Right lobe of liver (tissue), 6 donors: ENCODE results near the gene CLSTN1. TPM values are rescaled to one million over a fixed set of nuclear protein-coding genes. Genes with fewer than 3 reads are reported as not detected.
"Not testable (repeated sequence)": the region's sequence is repeated elsewhere in the genome, so short reads cannot be mapped to it uniquely, and the experiment has no call there.

Experiments used
- ATAC-seq, 4 donors: fragments of 200-7000 bp; cut with Tn5 transposase; one replicate each; pipeline ENCODE4 v1.9.1; 2020; ENCODE audit warnings: mild to moderate bottlenecking in 4 of 4, moderate library complexity in 4 of 4
- DNase-seq, 3 donors: peaks; one replicate each; pipeline ENCODE4 v3.0.0-alpha.2; 2020
- H3K27ac ChIP-seq, 3 donors: fragments of 200-600 bp; one replicate each; pipeline ENCODE4 v1.8.0; 2022
- H3K27me3 ChIP-seq, 2 donors: fragments of 200-600 bp; one replicate each; pipeline ENCODE4 v1.8.0; 2022
- H3K36me3 ChIP-seq, 4 donors: fragments of 200-600 bp; sonication (generic) in 1 of 4; one replicate each; pipeline versions ENCODE4 v1.5.1 to v1.8.0; 2017 to 2022; ENCODE audit warnings: control low read depth in 1 of 4
- H3K4me1 ChIP-seq, 4 donors: fragments of 200-600 bp; sonication (generic) in 1 of 4; one replicate each; pipeline versions ENCODE4 v1.5.1 to v1.8.0; 2017 to 2022; ENCODE audit warnings: control low read depth in 1 of 4
- H3K4me3 ChIP-seq, 3 donors: fragments of 200-600 bp; one replicate each; pipeline ENCODE4 v1.8.0; 2022
- H3K9me3 ChIP-seq, 4 donors: fragments of 200-600 bp; sonication (generic) in 1 of 4; one replicate each; pipeline versions ENCODE4 v1.5.1 to v1.8.0; 2017 to 2022; ENCODE audit warnings: control low read depth in 1 of 4
- POLR2A ChIP-seq: fragments of 450-650 bp; IDR thresholded peaks from one replicate; pipeline ENCODE4 v1.6.1; 2017; ENCODE audit warnings: antibody characterized with exemption, mild to moderate bottlenecking
- WGBS: methylation state at CpG from one replicate; pipeline ENCODE4 v1.1.6; 2018; ENCODE audit warnings: low coverage, low lambda C conversion rate; ENCODE audit not compliant: insufficient coverage; ENCODE audit errors: missing lambda C conversion rate; 5-methylcytosine and 5-hydroxymethylcytosine counted together
- intact Hi-C, 2 donors: fragments of 100-400 bp; cut with DNase I; formaldehyde crosslinking; loops; one replicate each; pipeline versions ENCODE4 v1.11.2 to v1.14.1; 2022
- total RNA-seq, 6 experiments: library from RNA; depleted of rRNA in 2 of 6; stranded (reverse); fragments of >200 nt in 2 of 6; fragmentation: NEBNext Ultra II Directional in 3 of 6; extraction: Animal tissue kit (Norgen Biotek cat#: 25700) in 3 of 6; gene quantifications; one replicate each; pipeline versions ENCODE4 v1.1.0 to v1.2.4, GENCODE V29; 2016 to 2023
- TF ChIP-seq, protein P1 (sequence below), 4 donors: fragments of 200-600 bp in 3 of 4; fragments of 450-650 bp in 1 of 4; IDR thresholded peaks; one replicate each; pipeline versions ENCODE4 v1.5.1 to v1.8.0; 2016 to 2022; ENCODE audit warnings: antibody characterized with exemption in 4 of 4, mild to moderate bottlenecking in 2 of 4
- donor health status: DM: no; HTN: yes; CAD: no.
- donor health status: DM: no; HTN: no; CAD: no.
- donor health status: DM: no; HTN: no; CAD: no.
- donor health status: DM: no; HTN: yes; CAD: no.
- donor health status: DM: no; HTN: yes; CAD: no.

CLSTN1 gene
- total RNA-seq, 6 experiments from 2014 or later = 4.4 to 9.9 (median 8.3) TPM

DNA sequence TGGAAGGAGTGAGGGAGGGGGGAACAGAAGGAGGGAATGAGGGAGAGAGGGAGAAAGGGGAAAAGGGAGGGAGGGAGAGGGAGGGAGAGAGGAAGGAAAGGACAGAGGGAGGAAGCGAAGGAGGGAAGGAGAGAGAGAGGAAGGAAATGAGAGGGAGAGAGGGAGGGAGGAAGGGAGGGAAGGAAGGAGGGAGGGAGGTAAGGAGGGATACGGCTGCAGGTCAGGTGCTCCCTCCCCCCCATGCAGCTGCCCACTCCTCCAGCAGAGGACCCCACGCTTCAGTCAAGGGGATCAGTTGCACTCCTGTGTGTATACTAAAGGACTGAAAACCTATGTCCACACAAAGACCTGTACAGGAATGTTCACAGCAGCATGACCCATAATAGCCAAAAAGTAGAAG is 54.8 kb downstream of the CLSTN1 start:
- no peaks in the 10 kb centered on the region for H3K4me1 ChIP-seq
- H3K27me3 ChIP-seq = no peaks in the 10 kb centered on the region
- H3K4me3 ChIP-seq = no peak overlapping the region
- H3K9me3 ChIP-seq = no peaks in the 10 kb centered on the region
- ATAC-seq (no peak), DNase-seq (no peak)
- no peaks in the 10 kb centered on the region for H3K36me3 ChIP-seq
- TF ChIP-seq, protein P1, sequence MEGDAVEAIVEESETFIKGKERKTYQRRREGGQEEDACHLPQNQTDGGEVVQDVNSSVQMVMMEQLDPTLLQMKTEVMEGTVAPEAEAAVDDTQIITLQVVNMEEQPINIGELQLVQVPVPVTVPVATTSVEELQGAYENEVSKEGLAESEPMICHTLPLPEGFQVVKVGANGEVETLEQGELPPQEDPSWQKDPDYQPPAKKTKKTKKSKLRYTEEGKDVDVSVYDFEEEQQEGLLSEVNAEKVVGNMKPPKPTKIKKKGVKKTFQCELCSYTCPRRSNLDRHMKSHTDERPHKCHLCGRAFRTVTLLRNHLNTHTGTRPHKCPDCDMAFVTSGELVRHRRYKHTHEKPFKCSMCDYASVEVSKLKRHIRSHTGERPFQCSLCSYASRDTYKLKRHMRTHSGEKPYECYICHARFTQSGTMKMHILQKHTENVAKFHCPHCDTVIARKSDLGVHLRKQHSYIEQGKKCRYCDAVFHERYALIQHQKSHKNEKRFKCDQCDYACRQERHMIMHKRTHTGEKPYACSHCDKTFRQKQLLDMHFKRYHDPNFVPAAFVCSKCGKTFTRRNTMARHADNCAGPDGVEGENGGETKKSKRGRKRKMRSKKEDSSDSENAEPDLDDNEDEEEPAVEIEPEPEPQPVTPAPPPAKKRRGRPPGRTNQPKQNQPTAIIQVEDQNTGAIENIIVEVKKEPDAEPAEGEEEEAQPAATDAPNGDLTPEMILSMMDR (IDR thresholded peaks at IDR 0.05) = no peak
- no peak for TF ChIP-seq POLR2A
- intact Hi-C loops = no loop called here
- WGBS = 39% methylated on average over 3 of the region's 3 CpGs
- H3K27ac ChIP-seq = no peak overlapping the region

DNA sequence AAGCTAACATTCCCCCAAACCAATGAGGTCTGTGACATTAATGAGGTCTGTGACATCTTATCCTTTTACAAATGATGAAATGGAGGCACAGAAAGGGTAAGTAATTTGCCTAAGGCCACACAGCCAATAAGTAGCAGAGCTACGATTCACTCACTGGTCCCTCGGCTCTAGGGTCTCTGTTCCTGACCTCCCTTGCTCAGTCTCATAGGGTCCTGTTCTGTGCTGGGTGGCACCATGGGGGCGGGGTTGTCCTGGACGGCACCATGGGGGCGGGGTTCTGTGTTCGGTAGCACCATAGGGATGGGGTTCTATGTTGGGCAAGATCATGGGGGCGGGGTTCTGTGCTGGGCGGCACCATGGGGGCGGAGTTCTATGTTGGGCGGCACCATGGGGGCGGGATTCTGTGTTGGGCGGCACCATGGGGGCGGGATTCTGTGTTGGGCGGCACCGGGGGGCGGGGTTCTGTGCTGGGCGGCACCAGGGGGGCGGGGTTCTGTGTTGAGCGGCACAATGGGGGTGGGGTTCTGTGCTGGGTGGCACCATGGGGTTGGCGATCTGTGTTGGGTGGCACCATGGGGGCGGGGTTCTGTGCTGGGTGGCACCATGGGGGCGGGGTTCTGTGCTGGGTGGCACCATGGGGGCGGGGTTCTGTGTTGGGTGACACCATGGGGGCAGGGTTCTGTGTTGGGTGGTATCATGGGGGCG is 55.6 kb downstream of the CLSTN1 start:
- TF ChIP-seq, protein P1 (IDR thresholded peaks at IDR 0.05) = no peak
- Histone ChIP-seq H3K27me3 (no peaks in the 10 kb centered on the region), H3K36me3 (no peaks in the 10 kb centered on the region), H3K4me1 (no peaks in the 10 kb centered on the region), H3K4me3 (no peak overlapping the region), H3K27ac (no peak overlapping the region), H3K9me3 (no peaks in the 10 kb centered on the region)
- 93% methylated on average over 12 of the region's 24 CpGs for WGBS
- DNase-seq (no peak), ATAC-seq (no peak)
- intact Hi-C loops = no loop called here

DNA sequence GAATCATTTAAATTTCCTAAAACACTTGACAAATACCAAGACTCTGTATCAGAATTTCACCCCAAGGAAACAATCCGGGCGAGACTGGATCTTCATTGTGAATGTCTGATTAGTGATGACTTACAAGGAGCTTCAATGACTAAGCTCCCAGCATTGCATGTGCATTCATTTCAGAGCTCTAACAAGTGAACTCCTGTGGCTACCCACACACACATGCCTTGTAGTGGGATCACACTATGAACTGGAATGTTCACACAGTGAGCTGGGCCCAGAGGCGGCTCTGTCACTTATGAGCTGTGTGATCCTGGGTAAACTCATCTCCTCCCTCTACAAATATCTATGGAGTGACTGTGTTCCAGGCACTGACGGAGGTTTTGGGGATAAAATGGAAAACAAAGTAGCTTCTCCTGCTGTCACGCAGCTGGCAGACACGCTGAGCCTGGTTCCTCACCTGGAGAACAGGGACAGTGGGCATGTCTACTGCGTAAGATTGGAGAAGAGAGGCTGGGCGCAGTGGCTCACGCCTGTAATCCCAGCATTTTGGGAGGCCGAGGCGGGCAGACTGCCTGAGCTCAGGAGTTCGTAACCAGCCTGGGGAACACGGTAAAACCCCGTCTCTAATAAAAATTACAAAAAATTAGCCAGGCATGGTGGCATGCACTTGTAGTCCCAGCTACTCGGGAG is 56.9 kb downstream of the CLSTN1 start:
- Histone ChIP-seq H3K27ac (no peak overlapping the region), H3K4me3 (no peak overlapping the region), H3K4me1 (no peaks in the 10 kb centered on the region), H3K9me3 (no peaks in the 10 kb centered on the region), H3K36me3 (no peaks in the 10 kb centered on the region), H3K27me3 (no peaks in the 10 kb centered on the region)
- intact Hi-C loops = no loop called here
- WGBS = 97% methylated on average over 6 of the region's 15 CpGs
- DNase-seq (no peak), ATAC-seq (no peak)
- TF ChIP-seq POLR2A = no peak

DNA sequence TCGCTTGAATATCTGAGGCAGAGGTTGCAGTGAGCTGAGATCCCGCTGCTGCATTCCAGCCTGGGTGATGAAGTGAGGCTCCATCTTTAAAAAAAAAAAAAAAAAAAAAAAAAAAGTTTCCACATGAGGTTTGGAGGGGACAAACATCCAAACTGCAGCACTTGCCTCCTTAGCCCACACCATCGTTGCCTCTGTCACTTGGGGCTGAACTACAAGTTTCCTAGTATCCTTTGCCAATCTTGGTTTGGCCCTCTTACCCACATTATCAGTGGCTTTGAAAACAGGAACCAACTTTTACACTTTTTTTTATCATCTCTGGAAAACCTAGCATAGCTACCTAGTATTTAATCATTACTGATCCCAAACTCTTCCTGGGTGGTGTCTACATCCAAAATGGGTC is 59.2 kb downstream of the CLSTN1 start:
- no peak for ATAC-seq
- H3K27me3 ChIP-seq = no peaks in the 10 kb centered on the region
- no peak overlapping the region for H3K27ac ChIP-seq
- H3K36me3 ChIP-seq = no peaks in the 10 kb centered on the region
- TF ChIP-seq, protein P1 (IDR thresholded peaks at IDR 0.05) = no peak
- no peak for TF ChIP-seq POLR2A
- H3K4me3 ChIP-seq = no peak overlapping the region
- WGBS = 40% methylated on average over 1 of the region's 3 CpGs
- no peak for DNase-seq
- H3K4me1 ChIP-seq = peaks cover 0 to 8% (median 4%) of the 10 kb centered on the region in 4 donors
- intact Hi-C loops = no loop called here
- no peaks in the 10 kb centered on the region for H3K9me3 ChIP-seq

DNA sequence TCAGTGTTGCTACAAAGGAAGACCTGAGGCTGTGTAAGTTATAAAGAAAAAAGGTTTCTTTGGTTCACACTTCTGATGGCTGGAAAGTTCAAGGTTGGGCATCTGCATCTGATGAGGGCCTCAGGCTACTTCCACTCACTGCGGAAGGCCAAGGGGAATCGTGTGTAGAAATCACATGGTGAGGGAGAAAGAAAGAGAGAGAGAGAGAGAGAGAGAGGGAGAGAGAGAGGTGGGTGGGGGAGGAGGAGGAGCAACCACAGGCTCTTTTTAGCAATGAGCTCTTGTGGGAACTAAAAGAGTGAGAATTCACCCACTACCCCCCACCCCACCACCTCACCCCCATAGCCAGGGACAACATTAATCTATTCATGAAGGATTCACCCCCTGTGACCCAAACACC is 59.9 kb downstream of the CLSTN1 start:
- no peak for DNase-seq
- intact Hi-C loops = no loop called here
- Histone ChIP-seq H3K4me1 (peaks cover 0 to 14% (median 6%) of the 10 kb centered on the region in 4 donors), H3K4me3 (no peak overlapping the region), H3K36me3 (no peaks in the 10 kb centered on the region), H3K27me3 (no peaks in the 10 kb centered on the region), H3K27ac (no peak overlapping the region), H3K9me3 (no peaks in the 10 kb centered on the region)
- ATAC-seq = no peak
- WGBS = 100% methylated on average over 2 of the region's 2 CpGs
- no peak for TF ChIP-seq POLR2A
- TF ChIP-seq, protein P1 (IDR thresholded peaks at IDR 0.05) = no peak

DNA sequence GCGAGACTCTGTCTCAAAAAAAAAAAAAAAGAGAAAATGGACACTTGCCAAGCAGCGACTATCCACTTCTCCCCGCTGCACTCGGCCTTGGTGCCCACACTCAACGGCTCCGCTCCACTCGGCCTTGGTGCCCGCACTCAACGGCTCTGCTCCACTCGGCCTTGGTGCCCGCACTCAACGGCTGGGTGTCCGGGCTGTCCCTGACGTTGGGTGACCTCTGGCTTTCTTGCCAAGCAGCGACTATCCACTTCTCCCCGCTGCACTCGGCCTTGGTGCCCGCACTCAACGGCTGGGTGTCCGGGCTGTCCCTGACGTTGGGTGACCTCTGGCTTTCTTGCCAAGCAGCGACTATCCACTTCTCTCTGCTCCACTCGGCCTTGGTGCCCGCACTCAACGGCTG is 61.3 kb downstream of the CLSTN1 start:
- ATAC-seq, H3K36me3 ChIP-seq, intact Hi-C loops, H3K9me3 ChIP-seq, DNase-seq, H3K27me3 ChIP-seq, H3K4me3 ChIP-seq, H3K27ac ChIP-seq: not testable (repeated sequence)
- H3K4me1 ChIP-seq = peaks cover 0 to 14% (median 6%) of the 10 kb centered on the region in 4 donors
- WGBS = 95% methylated on average over 13 of the region's 25 CpGs
